Measurements from ENCODE around the gene DMD.

DNA sequence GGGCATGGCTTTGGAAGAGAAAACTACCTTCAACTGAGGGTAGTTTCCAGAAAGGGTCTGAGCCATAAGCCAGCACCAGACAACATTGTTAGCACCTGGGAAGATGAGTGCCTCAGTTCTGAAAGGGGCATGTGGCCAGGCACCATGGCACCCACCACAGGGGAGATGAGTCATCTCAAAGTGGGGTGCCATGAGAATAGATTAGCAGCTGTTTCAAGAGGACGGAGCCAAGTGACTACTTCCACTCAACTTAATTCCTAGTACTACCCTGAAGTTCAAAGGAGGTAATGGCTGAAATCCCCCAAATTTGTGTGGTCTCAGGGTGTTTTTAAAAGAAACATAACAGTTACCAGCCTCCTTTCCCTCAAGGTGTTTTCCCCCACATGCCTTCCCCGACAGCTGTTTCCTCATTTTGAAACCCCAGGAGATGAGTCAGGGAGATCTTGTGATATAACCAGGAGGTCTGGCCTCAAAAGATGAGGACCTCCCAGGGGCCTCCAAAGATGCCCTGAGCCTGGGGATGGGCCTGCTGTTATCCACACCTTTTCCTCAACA lies 2111.7 kb downstream of the DMD start:
- TF ChIP-seq CTCF (IDR thresholded peaks at IDR 0.05; ENCODE audit: low read depth, low read length): no peak
- no peak for TF ChIP-seq EZH2phosphoT487 (IDR thresholded peaks at IDR 0.05; ENCODE audit: low read depth)

All from OCI-LY3 (cell line).